Common myeloid progenitor, CD34-positive (primary cell): ENCODE results near the gene CYLD.

Source experiments
- CTCF ChIA-PET: fragments of 350-600 bp; sonication (Branson Sonifier 250); formaldehyde crosslinking; loops from one replicate; lab custom pipeline; 2021; ENCODE audit warnings: antibody characterized with exemption; lab: Charles Lee
- POLR2A ChIA-PET: fragments of 350-600 bp; sonication (Branson Sonifier 250); formaldehyde crosslinking; loops from one replicate; lab custom pipeline; 2021; ENCODE audit warnings: antibody characterized with exemption; lab: Charles Lee
- DNase-seq, 3 donors: peaks; one replicate each; pipeline versions ENCODE4 v3.0.0 to v3.0.0-alpha.2; 2013
- H3K27ac ChIP-seq, 2 experiments: 1 replicate in 1 of 2; 2 replicates in 1 of 2; pipeline ENCODE4 v1.7.0; 2013; ENCODE audit warnings: inconsistent platforms in 2 of 2, low read length in 2 of 2, mild to moderate bottlenecking in 2 of 2, low read depth in 1 of 2, moderate library complexity in 1 of 2; ENCODE audit not compliant: severe bottlenecking in 2 of 2, insufficient read depth in 1 of 2, poor library complexity in 1 of 2
- H3K27me3 ChIP-seq, 5 experiments: replicated peaks in 2 of 5; 1 replicate in 3 of 5; 2 replicates in 2 of 5; pipeline versions ENCODE4 v1.6.1 to v1.7.0; 2013; ENCODE audit warnings: low read length in 4 of 5, mild to moderate bottlenecking in 2 of 5, moderate library complexity in 2 of 5, inconsistent platforms in 1 of 5; ENCODE audit not compliant: insufficient read depth in 5 of 5, control insufficient read depth in 4 of 5
- H3K36me3 ChIP-seq, 4 experiments: 1 replicate in 2 of 4; 2 replicates in 2 of 4; pipeline versions ENCODE4 v1.6.1 to v1.7.0; 2013; ENCODE audit warnings: low read length in 3 of 4, control low read depth in 1 of 4, mild to moderate bottlenecking in 1 of 4; ENCODE audit not compliant: control insufficient read depth in 4 of 4, insufficient read depth in 4 of 4
- H3K4me1 ChIP-seq, 4 experiments: 1 replicate in 3 of 4; 2 replicates in 1 of 4; pipeline versions ENCODE4 v1.6.1 to v1.7.1; 2013; ENCODE audit warnings: low read length in 3 of 4, mild to moderate bottlenecking in 3 of 4, control low read depth in 1 of 4, inconsistent platforms in 1 of 4, moderate library complexity in 1 of 4; ENCODE audit not compliant: control insufficient read depth in 4 of 4, insufficient read depth in 4 of 4; ENCODE audit errors: control extremely low read depth in 1 of 4
- H3K4me3 ChIP-seq, 7 experiments: 1 replicate in 4 of 7; 2 replicates in 3 of 7; pipeline versions ENCODE4 v1.5.1 to v1.7.0; 2013; ENCODE audit warnings: mild to moderate bottlenecking in 7 of 7, low read length in 6 of 7, moderate library complexity in 6 of 7, inconsistent platforms in 2 of 7, low read depth in 2 of 7, control low read depth in 1 of 7; ENCODE audit not compliant: insufficient read depth in 4 of 7, control insufficient read depth in 1 of 7; ENCODE audit errors: extremely low read depth in 1 of 7
- H3K9me3 ChIP-seq, 5 experiments: 1 replicate in 4 of 5; 2 replicates in 1 of 5; pipeline versions ENCODE4 v1.6.1 to v1.7.1; 2013; ENCODE audit warnings: low read length in 4 of 5, mild to moderate bottlenecking in 2 of 5, inconsistent platforms in 1 of 5, low read depth in 1 of 5, moderate library complexity in 1 of 5; ENCODE audit not compliant: control insufficient read depth in 4 of 5, insufficient read depth in 2 of 5; ENCODE audit errors: control extremely low read depth in 1 of 5
- WGBS: methylation state at CpG from one replicate; pipeline ENCODE4 v1.1.5; 2013; ENCODE audit not compliant: insufficient coverage; 5-methylcytosine and 5-hydroxymethylcytosine counted together

The CYLD gene

DNA sequence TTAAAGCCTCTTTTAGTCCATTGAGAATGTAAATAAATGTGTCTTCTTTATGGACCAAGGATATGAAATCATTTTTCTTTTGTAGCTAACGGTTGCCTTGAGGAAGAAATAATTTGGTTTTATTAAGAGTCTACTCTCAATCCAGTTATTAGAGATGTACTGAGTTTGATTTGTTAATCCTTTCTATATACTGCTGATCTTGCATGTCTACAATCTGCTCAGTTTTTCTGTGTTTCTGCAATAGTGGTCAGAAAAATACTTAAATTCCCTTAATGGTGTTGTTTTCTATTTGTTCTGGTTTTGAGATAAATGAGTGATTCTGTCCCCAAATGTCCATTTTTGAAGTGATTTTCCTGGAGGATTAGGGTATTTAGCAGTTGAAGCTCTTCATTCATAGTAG lies 54.9 kb downstream of the CYLD start:
- DNase-seq = no peak
- Histone ChIP-seq H3K4me3 (no peak overlapping the region), H3K4me1 (no peaks in the 10 kb centered on the region), H3K36me3 (peaks cover 23 to 77% (median 38%) of the 10 kb centered on the region in 4 experiments), H3K9me3 (no peaks in the 10 kb centered on the region), H3K27ac (no peak overlapping the region), H3K27me3 (no peaks in the 10 kb centered on the region)
- POLR2A ChIA-PET = no interaction called here
- 100% methylated on average over 1 of the region's 1 CpG for WGBS
- CTCF ChIA-PET = interaction anchor here (1.1 to 6.4 kb wide), 4 partner anchors 9 to 32 kb away, joined by 3 to 43 read pairs (median 5); no protein-coding TSS in a partner anchor

DNA sequence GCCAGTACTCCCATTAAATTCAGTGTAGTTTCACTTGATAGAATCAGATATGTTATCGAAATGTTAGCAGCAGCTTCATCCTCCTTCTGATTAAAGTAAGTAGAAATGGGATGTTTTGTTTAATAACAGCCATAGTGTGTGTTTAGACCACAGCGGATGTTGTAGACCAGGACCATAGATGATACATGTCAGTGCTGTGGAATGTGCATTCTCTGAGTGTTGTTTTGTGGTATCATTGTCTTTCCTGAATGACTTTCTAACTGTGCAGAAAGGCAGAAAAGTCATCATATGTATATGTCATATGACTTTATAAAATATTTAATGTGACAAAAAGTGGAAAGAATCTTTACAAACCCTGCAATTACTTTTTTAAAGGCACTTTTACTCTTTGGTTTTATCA lies 55.6 kb downstream of the CYLD start:
- no peak for DNase-seq
- no peaks in the 10 kb centered on the region for H3K9me3 ChIP-seq
- WGBS = 100% methylated on average over 2 of the region's 2 CpGs
- no peak overlapping the region for H3K27ac ChIP-seq
- peaks cover 23 to 74% (median 34%) of the 10 kb centered on the region in 4 experiments for H3K36me3 ChIP-seq
- ChIA-PET CTCF (interaction anchor here (1.1 to 6.4 kb wide), 3 partner anchors 9 to 13 kb away, joined by 4 to 43 read pairs (median 6); no protein-coding TSS in a partner anchor), POLR2A (interaction anchor here (0.6 kb wide), 1 partner anchor 70 kb away, joined by 3 read pairs; no protein-coding TSS in a partner anchor)
- H3K27me3 ChIP-seq = no peaks in the 10 kb centered on the region
- H3K4me1 ChIP-seq = no peaks in the 10 kb centered on the region
- H3K4me3 ChIP-seq = no peak overlapping the region

DNA sequence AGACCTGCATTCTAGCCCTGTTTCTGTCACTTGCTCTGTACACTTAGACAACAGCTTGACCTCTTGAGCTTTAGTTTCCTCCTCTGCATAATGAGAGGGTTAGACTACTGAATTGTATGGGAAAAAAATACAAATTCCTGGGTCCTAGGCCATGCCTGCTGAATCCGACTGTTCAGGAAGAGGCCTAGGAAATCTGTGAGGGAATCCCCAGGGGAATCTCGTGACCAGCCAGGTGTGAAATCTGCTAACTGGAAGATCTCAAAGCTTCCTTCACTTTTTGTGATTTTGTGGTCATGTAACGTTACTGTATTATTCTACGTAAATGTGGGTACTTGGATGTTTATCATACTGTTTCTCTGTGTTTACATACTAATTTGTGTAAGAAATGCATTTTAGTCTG lies 58.2 kb downstream of the CYLD start:
- WGBS = 100% methylated on average over 2 of the region's 4 CpGs
- Histone ChIP-seq H3K4me3 (no peak overlapping the region), H3K27ac (no peak overlapping the region), H3K9me3 (no peaks in the 10 kb centered on the region), H3K4me1 (no peaks in the 10 kb centered on the region), H3K27me3 (no peaks in the 10 kb centered on the region), H3K36me3 (peaks cover 11 to 49% (median 18%) of the 10 kb centered on the region in 4 experiments)
- POLR2A ChIA-PET = no interaction called here
- DNase-seq = no peak
- CTCF ChIA-PET = interaction anchor here (1.1 kb wide), 1 partner anchor 13 kb away, joined by 3 read pairs; no protein-coding TSS in a partner anchor

DNA sequence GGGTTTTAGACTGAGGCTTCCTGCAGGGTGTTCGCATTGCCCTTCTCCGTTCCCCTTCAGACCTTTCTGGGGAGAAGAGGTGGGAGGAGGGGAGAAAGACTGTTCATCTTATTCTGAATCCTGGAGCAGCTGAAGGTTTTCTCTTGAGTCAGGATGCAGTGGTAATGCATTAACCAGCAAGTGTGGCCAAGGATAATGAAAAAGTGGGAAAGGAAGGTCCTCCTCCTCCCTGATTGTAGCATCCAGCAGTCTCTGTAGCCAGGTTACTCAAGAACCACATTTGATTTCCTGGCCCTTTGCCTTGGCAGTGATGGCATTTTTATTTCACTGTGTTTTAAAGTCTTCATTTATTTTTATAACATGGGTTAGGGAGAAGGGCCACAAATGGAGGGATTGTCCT lies 59.1 kb downstream of the CYLD start:
- no peak for DNase-seq
- Histone ChIP-seq H3K36me3 (peaks cover 9 to 39% (median 10%) of the 10 kb centered on the region in 4 experiments), H3K9me3 (no peaks in the 10 kb centered on the region), H3K27ac (no peak overlapping the region), H3K4me3 (no peak overlapping the region), H3K4me1 (peaks cover 0 to 5% (median 3%) of the 10 kb centered on the region in 4 experiments), H3K27me3 (no peaks in the 10 kb centered on the region)
- WGBS = 89% methylated on average over 2 of the region's 2 CpGs
- POLR2A ChIA-PET = no interaction called here
- CTCF ChIA-PET = interaction anchor here (2.9 kb wide), 1 partner anchor 134 kb away, joined by 9 read pairs; no protein-coding TSS in a partner anchor

DNA sequence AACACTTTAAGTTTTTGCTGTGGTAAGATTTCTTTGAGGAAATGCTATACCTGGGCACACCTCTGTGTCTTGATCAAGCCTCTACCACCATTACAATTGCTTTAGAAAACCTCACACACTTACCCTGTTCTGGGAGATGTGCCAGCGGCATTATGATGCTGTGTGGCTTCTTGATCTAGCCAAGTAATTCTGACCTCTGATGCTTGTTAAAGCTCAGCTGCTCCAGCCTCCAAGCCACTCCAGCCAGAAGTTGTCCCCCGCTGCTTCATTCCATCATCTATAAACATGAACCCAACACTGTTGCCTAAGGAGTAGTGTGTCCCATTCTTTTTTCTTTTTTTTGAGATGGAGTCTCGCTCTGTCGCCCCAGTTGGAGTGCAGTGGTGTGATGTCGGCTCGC lies 60.1 kb downstream of the CYLD start:
- no peak overlapping the region for H3K4me3 ChIP-seq
- H3K36me3 ChIP-seq = peaks cover 5 to 30% (median 9%) of the 10 kb centered on the region in 4 experiments
- 100% methylated on average over 3 of the region's 6 CpGs for WGBS
- DNase-seq = no peak
- ChIA-PET CTCF (interaction anchor here (1.5 to 2.9 kb wide), 2 partner anchors 47 to 134 kb away, joined by 4 to 9 read pairs; no protein-coding TSS in a partner anchor), POLR2A (no interaction called here)
- peaks cover 0 to 10% (median 6%) of the 10 kb centered on the region in 4 experiments for H3K4me1 ChIP-seq
- no peaks in the 10 kb centered on the region for H3K27me3 ChIP-seq
- no peaks in the 10 kb centered on the region for H3K9me3 ChIP-seq
- H3K27ac ChIP-seq = no peak overlapping the region

DNA sequence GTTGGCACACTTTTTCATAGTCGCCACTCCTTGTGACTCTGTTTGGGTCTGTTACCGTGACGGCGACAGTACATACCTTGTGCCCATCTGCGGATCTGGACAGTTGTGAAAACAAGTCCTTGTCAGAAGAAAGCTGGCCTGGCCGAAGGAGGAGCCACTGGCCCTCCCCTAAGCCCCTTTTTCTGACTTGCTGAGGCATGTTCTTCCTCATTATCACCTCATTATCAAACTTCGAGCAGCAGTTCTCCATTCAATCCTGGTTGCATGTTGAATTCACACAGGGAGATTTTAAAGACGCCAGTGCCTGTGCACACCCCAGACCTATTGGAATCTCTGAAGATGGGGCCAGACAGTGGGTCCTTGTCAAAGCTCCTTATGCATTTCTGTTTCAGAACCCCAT lies 61.1 kb downstream of the CYLD start:
- Histone ChIP-seq H3K27me3 (no peaks in the 10 kb centered on the region), H3K4me1 (peaks cover 0 to 10% (median 6%) of the 10 kb centered on the region in 4 experiments), H3K4me3 (no peak overlapping the region), H3K27ac (no peak overlapping the region), H3K9me3 (no peaks in the 10 kb centered on the region), H3K36me3 (peaks cover 5 to 23% (median 7%) of the 10 kb centered on the region in 4 experiments)
- CTCF ChIA-PET = interaction anchor here (1.1 to 2.9 kb wide), 3 partner anchors 48 to 473 kb away, joined by 3 to 9 read pairs (median 4); no protein-coding TSS in a partner anchor
- 96% methylated on average over 8 of the region's 8 CpGs for WGBS
- POLR2A ChIA-PET = no interaction called here
- DNase-seq = no peak

DNA sequence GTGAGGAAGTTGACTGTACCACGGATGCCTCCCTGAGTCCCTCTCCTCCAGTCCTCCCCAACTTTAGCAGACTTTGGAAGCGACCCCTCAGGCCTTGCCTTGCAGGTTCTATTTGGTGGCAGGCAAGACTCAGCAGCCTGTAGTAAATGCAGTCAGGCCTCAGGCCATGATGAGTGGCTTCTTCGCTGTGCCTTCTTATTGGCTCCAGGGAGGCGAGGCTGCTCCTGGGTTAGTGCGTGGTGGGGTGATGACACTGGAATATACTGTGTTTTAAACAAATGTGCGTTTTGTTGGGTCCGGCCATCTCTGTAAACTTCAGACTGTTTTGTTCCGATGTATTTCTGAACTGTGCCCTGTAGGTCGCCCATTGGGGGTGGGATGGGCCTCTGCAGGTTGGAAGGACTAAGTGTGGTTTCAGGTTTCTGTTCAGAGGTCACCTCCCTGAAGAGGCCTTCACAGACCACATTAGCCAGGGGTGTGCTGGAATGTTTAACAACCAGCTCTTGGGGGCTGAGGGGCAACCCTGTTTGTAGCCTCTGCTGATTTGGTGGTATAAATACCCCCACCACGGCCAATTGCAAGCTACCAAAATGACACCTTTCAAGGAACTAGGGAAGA lies 62.5 kb downstream of the CYLD start:
- no peak overlapping the region for H3K27ac ChIP-seq
- WGBS = 98% methylated on average over 8 of the region's 10 CpGs
- H3K4me1 ChIP-seq = peaks cover 0 to 10% (median 7%) of the 10 kb centered on the region in 4 experiments
- H3K27me3 ChIP-seq = peaks cover 0 to 2% (median 0%) of the 10 kb centered on the region in 5 experiments
- ChIA-PET CTCF (interaction anchor here (0.8 to 2.9 kb wide), 3 partner anchors 9 to 135 kb away, joined by 3 to 37 read pairs (median 5); no protein-coding TSS in a partner anchor), POLR2A (no interaction called here)
- peaks cover 0 to 8% (median 1%) of the 10 kb centered on the region in 4 experiments for H3K36me3 ChIP-seq
- H3K4me3 ChIP-seq = no peak overlapping the region
- H3K9me3 ChIP-seq = no peaks in the 10 kb centered on the region
- DNase-seq = no peak
